Limb (tissue), 2 donors: ENCODE data around the gene PRM2.
A peak's percentile ranks its signal among the peaks of the same experiment; 100 is the strongest.
"Not testable (repeated sequence)": the region's sequence is repeated elsewhere in the genome, so short reads cannot be mapped to it uniquely, and the experiment has no call there.

Experiments used
- DNase-seq, 2 donors: peaks; one replicate each; pipeline ENCODE4 v3.0.0-alpha.2; 2016; ENCODE audit errors: extremely low spot score in 2 of 2

PRM2 gene

DNA sequence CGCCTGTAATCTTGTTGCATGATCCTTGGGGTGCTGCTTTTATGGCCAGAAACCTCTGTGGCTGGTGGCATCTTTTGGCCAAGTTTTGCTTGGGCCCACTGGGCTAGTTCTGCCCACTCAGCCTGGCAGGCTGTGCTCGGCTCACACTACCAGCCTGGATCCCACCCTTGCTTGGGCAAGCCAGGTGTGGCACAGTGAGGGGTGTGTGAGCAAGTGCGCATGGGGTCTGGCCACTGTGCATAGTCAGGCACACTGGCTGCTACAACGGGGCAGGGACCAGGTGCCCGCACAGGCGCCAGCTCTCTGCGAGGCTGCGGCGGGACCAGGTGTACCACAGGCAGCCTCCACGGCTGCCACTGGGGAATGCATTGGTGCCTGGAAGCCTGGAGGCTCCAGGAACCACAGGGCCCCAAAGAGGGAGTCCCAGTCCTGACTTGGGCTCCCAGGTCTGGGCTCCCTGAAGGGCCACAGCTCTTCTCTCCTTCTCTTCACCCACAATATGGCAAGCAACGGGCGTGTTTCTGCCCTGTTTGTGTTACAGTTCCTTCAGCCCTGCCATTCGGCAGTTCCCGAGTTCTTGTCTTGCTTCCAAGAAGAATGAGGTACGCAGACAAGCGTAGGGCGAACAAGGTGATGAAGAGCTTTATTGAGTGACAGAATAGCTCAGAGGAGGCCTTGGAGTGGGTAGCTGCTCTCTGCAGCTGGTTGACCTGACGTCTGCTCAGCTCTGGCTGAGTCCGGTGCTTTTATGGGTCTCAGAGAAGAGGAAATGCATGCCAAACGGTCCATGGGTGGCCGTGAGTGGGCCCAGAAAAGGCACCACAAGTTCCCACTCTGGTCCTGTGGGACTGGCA lies 31.6 kb upstream of the PRM2 start:
- no peak for DNase-seq

DNA sequence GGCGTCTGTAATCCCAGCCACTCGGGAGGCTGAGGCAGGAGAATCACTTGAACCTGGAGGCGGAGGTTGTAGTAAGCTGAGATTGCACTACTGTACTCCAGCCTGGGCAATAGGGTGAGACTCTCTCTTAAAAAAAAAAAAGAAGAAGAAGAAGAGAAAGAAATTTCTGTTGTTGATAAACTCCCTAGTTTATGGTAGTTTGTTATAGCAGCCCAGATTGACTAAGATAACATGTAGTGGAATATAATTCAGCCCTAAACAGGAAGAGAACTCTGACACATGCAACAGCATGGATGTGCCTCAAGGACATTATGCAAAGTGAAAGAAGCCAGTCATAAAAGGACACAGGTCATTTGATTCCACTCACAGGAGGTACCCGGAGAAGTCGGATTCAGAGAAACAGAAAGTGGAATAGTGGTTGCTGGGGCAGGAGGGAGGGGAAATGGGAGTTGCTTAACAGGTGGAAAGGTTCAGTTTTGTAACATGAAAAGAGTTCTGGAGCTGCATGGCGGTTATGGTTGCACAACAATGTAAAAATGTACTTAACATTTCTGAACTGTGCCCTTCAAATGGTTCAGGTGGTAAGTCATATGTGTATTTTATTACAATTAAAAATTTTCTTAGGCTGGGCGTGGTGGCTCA lies 30.8 kb upstream of the PRM2 start:
- DNase-seq = no peak

DNA sequence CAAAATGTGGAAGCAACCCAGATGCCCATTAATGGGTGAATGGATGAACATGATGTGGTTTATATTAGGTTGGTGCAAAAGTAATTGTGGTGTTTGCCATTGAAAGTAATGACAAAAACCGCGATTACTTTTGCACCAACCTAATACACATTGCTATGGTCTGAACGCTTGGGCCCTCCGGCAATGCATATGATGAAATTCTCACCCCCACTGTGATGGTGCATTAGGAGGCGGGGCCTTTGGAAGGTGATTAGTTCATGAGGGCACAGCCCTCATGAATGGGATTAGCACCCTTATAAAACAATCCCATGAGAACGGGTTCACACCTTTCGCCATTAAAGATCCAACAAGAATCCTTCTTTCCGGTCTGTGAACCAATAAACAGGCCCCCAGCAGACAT lies 30.1 kb upstream of the PRM2 start:
- no peak for DNase-seq

DNA sequence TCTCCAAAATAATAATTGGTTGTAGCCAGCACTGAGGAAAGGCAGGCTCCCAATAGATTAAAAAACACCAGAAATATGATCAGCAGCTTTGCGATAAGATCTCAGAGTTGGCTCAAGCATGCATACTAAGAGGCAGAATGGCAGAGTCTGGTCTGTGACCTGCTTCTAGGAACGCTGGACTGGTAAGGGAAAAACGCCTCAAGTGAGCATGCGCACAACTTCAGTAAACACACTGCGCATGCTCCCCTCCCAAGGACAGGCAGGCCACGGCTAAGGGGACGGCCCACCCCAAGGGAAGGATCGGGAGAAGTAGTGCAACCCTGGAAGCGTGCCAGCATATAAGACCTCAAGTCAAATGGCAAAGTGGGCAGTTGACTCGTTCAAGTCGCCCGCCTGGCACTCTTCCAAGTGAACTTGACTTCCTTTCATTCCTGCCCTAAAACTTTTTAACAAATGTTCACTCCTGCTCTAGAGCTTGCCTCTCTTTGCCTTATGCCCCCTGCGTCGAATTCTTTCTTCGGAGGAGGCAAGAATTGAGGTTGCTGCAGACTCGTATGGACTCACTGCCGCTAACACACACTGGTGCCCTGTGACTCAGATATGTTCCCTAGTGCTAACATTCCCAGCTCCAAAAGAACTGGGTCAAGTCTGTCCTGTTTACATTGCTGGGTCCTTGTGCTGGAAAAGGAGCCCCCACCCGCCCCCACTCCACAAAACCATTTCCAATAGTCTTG lies 27.3 kb upstream of the PRM2 start:
- DNase-seq = no peak

DNA sequence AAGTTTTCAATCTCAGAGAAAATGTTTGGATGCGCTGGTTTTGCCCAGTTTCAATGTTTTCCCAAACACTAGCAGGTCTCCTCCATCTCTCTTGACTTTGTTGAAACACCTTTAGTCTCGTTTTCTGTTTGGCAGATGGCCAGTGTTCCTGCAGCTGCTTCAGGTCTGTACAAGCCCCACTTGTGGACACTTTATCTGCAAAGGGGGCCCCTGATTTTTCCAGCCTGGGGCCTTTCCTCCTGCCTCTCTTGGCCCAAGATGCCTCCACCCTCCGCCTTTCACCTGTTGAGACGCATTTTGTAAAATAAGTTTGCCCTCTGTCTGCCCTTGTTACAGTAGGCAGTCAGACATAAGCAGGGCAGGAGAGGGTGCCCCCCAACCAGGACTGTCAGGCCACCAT lies 26.7 kb upstream of the PRM2 start:
- DNase-seq = no peak

DNA sequence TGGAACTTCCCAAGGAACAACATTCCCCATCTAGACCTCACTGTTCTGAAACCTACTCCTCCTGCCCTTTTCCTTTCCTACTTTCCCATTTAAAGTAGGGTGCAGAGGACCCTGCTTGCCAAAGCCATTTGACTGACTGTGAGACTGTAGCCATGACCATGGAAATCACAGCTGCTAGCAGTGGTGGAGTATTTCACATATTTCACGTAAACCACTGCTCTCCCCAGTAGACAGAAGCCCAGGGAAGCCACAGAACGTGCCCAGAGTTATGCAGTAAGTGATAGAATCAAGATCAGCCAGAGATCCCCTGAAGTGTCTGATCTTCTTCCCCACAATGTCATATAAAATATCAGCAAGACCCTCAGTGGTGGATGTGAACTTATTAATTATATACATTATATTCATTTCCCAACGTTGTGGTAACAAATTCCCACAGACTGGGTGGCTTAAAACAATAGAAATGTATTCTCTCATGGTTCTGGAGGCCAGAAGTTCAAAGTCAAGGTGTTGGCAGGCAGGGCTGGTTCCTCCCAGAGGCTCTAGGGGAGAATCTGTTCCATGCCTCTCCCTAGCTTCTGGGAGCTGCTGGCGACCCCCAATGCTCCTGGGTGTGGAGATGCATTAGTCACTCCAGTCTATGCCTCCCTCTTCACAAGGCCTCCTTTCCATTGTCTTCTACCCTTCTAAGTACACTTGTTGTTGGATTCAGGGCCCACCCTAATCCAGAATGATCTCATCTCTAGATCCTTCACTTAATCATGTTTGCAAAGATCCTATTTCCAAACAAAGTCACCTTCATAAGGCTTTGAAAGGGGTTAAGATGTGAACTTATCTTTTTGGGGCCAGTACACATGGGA lies 25.6 kb upstream of the PRM2 start:
- DNase-seq = no peak

DNA sequence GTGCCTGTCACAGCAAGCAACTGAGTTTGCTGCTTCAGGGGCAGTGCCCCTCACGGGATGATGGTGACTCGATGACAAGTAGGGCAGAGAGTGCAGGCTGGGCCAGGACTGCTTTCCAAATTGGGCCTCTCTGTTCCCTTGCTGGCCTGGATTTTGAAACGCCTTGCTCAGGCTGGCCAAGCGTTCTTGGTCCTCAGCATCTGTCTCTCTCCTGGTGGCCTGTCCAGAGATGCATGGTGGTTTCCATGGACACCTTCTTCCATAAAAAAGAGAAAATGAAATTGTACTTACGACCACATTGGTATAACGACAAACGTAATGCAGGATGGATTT lies 24.2 kb upstream of the PRM2 start:
- no peak for DNase-seq

DNA sequence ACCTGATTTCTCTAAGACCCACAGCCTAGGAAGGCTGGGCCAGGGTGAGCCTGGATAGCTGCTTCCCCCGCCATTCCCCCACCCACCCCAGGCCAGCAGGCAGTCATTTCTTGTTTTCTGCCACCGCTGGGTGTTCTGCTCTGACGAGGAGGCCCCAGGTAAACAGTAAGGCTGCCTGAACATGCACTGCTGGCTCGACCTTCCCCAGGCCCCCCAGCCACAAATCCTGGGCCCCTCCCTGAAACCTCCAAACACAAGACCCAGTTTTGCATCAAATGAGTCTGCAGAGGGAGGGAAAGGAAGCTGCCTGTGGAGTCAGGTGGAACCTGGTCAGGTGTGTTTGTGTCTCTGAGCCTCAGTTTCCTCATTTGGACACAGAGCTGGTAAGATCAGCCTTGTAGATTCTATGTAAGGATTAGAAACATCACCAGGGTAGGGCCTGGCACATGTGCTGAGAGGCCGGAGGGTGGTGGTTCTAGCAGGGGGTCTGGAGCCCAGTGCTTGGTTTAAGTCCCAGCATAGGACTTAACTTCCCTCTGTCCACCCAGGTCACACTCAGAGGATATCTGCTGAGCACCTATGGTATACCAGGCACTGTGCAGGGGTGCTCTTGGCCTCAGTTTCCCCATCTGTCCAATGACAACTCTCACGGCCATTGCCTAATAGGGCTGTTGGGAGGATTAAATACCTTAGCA lies 23.7 kb upstream of the PRM2 start:
- DNase-seq = no peak

DNA sequence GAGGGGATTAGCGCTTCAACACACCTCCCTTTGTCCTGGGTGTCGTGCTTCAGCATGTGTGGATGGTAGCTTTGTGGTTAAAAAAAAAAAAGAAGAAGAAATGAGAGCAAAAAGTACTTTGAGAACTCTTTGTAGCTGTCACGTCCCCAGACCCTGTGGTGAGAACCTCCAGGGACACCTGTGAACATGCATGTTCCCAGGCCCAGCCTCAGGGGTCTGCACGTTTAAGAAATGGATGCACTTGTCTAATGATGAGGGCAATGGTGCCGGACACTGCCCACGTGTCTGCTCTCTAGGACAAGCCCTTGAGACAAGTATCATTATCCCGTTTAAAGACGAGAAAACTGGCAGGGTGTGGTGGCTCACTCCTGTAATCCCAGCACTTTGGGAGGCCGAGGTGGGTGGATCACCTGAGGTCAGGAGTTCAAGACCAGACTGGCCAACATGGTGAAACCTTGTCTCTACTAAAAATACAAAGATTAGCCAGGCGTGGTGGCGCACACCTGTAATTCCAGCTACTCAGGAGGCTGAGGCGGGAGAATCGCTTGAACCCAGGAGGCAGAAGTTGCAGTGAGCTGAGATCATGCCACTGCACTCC lies 22.8 kb upstream of the PRM2 start:
- DNase-seq = not testable (repeated sequence)

DNA sequence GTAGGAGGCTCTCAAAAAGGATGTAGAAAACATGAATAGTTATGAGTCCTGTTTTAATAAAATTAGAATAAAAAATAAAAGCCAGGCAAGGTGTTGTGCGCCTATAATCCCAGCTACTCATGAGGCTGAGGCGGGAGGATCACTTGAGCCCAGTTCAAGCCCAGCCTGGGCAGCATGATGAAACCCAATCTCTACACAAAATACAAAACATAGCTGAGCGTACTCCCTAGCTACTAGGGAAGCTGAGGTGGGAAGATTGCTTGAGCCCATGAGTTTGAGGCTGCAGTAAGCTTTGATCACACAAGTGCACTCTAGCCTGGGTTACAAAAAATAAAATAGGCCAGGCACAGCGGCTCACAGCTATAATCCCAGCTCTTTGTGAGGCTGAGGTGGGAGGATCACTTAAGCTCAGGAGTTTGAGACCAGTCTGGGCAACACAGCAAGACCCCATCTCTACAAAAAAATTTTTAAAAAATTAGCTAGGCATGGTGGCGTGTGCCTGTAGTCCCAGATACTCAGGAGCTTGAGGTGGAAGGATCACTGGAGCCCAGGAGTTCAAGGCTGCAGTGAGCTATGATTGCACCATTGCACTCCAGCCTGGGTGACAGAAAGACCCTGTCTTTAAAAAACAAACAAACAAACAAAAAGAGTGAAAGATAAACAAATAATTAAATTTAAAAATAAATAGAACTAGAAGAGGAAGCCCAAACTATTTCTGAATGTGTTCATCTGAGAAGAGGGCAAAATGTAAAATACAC lies 22.0 kb upstream of the PRM2 start:
- no peak for DNase-seq

DNA sequence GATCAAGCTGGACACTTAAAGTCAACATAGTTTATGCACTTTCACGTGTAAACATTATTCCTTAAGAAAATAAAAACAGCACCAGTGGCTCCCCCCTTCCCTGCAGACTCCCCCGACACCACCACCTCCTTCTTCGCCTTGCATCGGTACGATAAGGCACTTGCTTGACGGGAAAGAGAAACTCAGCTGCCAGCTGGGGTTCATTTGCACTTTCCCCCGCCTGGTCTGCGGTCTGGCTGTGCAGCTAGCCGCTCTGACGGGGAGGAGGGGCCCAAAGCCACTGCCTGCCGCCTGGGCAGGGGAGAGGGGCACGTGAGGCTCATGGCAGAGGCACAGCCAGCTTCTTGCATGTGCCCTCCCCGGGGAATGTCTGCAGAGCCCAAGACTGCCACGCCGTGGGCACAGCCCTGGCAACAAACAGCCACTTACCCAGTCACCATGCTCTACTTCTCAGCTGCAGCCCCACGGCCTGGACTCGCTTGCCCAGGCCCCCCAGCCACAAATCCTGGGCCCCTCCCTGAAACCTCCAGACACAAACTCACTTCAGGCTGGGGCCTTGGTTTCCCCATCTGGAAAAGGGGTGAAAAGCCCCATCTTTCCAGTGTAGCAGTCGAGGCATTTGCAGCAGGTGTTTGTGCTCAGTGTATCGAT lies 21.3 kb upstream of the PRM2 start:
- peak; percentile 53 to 67 for DNase-seq

DNA sequence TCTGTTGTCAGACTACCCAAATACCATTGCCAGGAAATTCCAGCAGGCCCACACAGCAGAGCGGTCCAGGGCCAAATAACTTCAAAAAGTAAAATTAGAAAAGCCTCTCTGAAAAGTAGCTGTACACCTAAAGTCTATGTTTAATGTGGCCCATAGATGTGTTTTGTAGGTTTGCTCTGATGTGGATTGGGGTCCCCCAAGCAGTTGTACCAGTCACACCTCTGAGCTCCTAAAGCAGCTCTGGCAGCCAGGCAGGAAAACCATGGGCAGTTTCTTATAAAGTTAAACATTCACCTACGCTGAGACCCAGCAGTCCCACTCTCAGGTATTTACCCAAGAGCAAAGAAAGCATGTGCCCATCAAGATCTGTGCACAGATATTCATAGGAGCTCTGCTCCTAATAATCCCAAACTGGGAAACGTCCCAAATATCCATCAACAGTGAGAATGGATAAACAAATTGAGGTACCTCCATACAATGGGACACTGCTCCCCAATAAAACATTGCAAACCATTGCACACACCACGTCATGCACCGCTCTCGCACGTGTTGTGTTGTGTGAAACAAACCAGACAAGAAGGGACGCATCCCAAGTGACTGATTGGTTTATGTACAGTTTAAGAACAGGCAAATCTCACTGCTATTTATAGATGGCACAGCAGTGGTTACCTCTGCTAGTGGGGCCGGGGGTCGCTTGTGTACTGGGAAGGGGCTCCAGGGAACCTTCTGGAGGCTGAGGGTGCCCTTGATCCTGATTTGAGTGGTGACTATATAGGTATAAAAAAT lies 20.6 kb upstream of the PRM2 start:
- DNase-seq = no peak

DNA sequence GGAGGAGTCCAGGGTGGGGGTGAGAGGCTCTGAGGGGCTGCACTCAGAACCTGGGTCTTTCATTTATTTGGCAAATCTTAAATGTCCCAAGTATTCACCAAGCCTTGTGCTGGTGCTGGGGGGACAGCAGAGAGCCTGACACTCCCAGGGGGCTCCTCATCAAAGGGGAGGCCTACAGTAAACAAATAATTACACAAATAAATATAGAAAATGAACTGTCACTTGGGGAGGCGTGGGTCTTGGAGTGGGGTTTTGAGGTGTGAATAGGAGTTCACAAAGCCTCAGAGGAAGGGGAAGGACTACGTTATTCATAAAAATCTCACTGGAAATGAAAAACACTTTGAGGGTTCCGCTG lies 20.0 kb upstream of the PRM2 start:
- DNase-seq = no peak

DNA sequence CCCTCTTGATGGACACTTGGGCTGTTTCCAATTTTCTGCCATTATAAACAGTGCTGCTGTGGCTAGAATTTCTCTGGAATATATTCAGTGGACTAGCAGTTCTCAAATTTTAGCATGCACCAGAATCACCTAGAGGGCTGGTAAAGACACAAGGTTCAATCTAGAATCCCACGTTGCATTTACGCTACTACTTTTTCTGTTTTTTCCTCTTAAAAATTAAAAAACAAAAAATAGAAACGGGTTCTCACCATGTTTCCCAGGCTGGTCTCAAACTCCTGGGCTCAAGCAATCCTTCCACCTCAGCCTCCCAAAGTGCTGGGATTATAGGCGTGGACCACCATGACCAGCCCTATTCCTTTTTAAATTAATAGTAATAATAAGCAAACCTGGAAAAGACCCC lies 19.4 kb upstream of the PRM2 start:
- DNase-seq = no peak

DNA sequence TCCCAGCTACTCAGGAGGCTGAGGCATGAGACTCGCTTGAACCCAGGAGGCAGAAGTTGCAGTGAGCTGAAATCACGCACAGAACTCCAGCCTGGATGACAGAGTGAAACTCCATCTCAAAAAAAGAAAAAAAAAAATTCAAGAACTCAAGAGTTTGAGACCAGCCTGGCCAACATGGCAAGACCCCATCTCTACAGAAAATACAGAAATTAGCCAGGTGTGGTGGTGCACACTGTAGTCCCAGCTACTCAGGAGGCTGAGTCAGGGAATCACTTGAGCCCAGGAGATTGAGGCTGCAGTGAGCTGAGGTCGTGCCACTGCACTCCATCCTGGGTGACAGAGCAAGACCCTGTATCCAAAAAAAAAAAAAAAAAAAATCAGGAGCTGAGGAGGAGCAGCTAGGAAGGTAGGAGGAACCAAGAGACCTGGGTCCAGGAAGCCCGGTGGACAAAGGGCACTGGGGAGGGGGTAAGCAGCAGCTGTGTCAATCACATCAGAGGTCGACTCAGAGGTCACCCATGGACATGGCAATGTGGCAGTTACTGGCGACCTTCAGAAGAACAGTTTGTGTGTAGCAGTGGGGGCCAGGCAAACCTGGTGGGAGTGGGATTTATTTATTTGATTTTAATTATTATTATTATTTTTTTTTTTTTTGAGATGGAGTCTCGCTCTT lies 15.9 kb upstream of the PRM2 start:
- no peak for DNase-seq

DNA sequence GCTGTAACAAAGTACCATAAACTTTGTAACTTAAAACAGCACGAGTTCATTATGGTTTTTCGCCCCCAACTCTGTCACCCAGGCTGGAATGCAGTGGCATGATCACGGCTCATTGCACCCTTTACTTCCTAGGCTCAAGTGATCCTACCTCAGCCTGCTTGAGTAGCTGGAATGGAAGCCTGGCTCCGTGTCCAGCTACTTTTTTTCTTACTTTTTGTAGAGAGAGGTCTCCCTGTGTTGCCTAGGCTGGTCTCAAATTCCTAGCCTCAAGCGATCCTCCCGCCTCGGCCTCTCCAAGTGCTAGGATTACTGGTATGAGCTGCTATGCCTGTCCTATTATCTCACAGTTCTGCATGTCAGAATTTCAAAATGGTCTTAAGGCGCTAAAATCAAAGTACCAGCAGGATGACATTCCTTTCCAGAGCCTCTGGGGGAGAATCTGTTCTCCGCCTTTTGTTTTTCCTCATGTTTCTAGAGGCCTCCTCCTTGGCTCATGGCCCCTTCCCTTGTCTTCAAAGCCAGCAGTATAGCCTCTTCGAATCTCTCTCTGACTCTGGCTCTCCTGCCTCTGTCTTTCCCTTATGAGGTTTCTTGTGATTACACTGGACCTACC lies 14.9 kb upstream of the PRM2 start:
- no peak for DNase-seq

DNA sequence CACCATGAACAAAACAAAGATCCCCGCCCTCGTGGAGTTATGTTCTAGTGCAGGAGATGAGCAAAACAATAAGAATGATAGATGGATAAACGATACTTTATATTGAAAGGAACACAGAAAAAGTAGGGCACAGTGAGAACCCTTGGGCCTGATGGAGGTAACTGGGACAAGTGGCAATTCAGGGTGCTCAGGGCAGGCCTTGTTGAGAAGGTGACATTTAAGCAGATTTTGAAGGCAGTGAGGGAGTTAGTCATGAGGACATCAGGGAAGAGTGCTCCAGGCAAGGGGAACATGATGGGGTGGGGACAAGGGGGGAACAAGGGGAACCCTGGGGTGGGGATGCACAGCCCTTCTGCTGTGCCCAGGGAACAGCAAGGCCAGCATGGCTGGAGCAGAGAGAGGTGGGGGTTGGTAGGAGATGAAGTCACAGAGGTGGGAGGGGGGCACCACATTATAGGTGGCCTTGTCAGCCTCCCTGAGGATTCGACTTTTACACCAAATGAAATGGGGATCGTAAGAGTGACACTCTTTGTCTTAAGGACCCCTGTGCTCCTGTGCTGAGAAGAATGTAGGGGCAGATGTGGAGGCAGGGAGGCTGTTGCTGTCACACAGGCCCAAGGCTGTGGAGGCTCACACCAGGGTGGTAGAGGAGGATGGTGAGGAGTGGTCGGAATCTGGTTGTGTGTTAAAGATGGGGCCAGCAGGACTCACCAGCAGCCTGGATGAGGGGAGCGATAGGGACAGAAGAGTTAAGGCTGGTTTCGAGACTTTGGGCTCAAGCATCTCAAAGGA lies 14.0 kb upstream of the PRM2 start:
- DNase-seq = no peak
